Measurements from ENCODE around the gene FETUB. TPM values are rescaled to one million over a fixed set of nuclear protein-coding genes. Genes with fewer than 3 reads are reported as not detected.

The FETUB gene
- total and polyA plus RNA-seq, 2 donors (not counting 3 experiments of a cell fraction or from before 2014, with no cell fraction given): not detected

DNA sequence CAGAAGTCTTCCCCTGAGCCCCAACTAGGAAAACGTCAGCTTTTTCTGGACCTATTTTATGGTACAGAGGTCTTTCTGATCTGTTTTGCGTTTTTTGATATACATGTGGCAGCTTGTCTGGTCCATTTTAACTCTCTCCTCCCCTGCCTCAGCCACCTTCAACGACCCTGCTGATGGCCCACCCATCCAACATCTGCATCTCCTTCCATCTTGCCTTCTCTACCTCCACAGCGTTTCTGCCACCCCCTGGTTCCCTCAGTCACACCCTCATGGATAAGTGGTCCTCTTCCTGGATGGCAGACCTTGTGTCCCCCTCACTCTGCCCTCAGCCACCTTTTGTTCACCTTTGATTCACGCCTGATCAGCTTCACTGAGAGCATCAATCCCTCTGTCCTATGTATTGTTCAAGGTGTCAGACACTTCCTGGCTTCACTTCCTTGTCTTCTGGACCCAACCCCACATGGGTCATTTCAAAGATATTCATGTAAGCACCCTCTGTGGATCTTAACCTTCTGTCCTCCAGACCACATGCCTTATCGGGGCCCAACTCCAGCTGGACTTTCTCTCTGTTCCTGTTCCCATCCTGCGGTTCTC lies 13.8 kb upstream of the FETUB start:
- dilution Hi-C loops (cut with MboI; ENCODE audit: extremely low pct_ligation_motif_present, low sequenced_read_pairs) (no loop called here), intact Hi-C loops (cut with micrococcal nuclease) (no loop called here)
- Histone ChIP-seq H3K9ac (replicated peaks; ENCODE audit: extremely low read depth, insufficient read depth, low read length) (no peak overlapping the region), H3K79me2 (ENCODE audit: control insufficient read depth, insufficient read depth, low read length) (no peaks in the 10 kb centered on the region), H2AFZ (ENCODE audit: low read depth, low read length) (no peak overlapping the region), H3K4me3 (replicated peaks in 1 of 3; ENCODE audit: insufficient read depth in 1 of 3, low read depth in 1 of 3, low read length in 3 of 3) (no peak overlapping the region), H3K36me3 (ENCODE audit: control insufficient read depth in 2 of 2, extremely low read depth in 1 of 2, insufficient read depth in 2 of 2, low read length in 2 of 2) (no peaks in the 10 kb centered on the region), H4K20me1 (replicated peaks; ENCODE audit: control insufficient read depth, extremely low read depth, insufficient read depth, low read length) (no peaks in the 10 kb centered on the region), H3K9me1 (replicated peaks; ENCODE audit: control insufficient read depth, extremely low read depth, insufficient read depth, low read length) (no peaks in the 10 kb centered on the region), H3K4me1 (ENCODE audit: control insufficient read depth, extremely low read depth, insufficient read depth, low read length) (no peaks in the 10 kb centered on the region), H3K27ac (ENCODE audit: insufficient read depth, low read depth, low read length) (no peak overlapping the region), H3K27me3 (ENCODE audit: control insufficient read depth in 2 of 2, insufficient read depth in 2 of 2, low read length in 2 of 2) (peaks cover 0 to 4% of the 10 kb centered on the region in 2 experiments), H3K4me2 (ENCODE audit: insufficient read depth, low read length) (no peak overlapping the region), H3K9me3 (replicated peaks; ENCODE audit: control insufficient read depth, insufficient read depth, low read length) (no peaks in the 10 kb centered on the region)
- CTCF ChIA-PET: interaction anchor here (1.5 to 1.9 kb wide), 3 partner anchors 9 to 18 kb away, joined by 3 to 8 read pairs (median 5); no protein-coding TSS in a partner anchor
- POLR2A ChIA-PET: no interaction called here
- TF ChIP-seq, protein P1, sequence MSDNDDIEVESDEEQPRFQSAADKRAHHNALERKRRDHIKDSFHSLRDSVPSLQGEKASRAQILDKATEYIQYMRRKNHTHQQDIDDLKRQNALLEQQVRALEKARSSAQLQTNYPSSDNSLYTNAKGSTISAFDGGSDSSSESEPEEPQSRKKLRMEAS (IDR thresholded peaks at IDR 0.05; ENCODE audit: insufficient read depth, insufficient read length): no peak
- TF ChIP-seq, protein P2, sequence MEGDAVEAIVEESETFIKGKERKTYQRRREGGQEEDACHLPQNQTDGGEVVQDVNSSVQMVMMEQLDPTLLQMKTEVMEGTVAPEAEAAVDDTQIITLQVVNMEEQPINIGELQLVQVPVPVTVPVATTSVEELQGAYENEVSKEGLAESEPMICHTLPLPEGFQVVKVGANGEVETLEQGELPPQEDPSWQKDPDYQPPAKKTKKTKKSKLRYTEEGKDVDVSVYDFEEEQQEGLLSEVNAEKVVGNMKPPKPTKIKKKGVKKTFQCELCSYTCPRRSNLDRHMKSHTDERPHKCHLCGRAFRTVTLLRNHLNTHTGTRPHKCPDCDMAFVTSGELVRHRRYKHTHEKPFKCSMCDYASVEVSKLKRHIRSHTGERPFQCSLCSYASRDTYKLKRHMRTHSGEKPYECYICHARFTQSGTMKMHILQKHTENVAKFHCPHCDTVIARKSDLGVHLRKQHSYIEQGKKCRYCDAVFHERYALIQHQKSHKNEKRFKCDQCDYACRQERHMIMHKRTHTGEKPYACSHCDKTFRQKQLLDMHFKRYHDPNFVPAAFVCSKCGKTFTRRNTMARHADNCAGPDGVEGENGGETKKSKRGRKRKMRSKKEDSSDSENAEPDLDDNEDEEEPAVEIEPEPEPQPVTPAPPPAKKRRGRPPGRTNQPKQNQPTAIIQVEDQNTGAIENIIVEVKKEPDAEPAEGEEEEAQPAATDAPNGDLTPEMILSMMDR (IDR thresholded peaks at IDR 0.05; ENCODE audit: extremely low read depth in 1 of 2, insufficient read depth in 1 of 2, low read depth in 1 of 2, low read length in 2 of 2): no peak
- TF ChIP-seq FOS (IDR thresholded peaks at IDR 0.05; ENCODE audit: borderline replicate concordance, insufficient read depth, low read length) (no peak), MYC (IDR thresholded peaks at IDR 0.05; ENCODE audit: low read depth, low read length) (no peak), POLR2A (IDR thresholded peaks at IDR 0.05; ENCODE audit: low read depth, low read length) (no peak), JUN (IDR thresholded peaks at IDR 0.05; ENCODE audit: borderline replicate concordance, insufficient read depth, insufficient read length, low read depth) (no peak), GATA2 (IDR thresholded peaks at IDR 0.05; ENCODE audit: insufficient read depth, insufficient read length, low read depth, low read length) (no peak), EZH2 (IDR thresholded peaks at IDR 0.05; ENCODE audit: borderline replicate concordance, low read depth, low read length, severe bottlenecking) (no peak), POLR2AphosphoS5 (IDR thresholded peaks at IDR 0.05; ENCODE audit: insufficient read depth, low read depth, low read length) (no peak)
- FAIRE-seq (no peak), DNase-seq (ENCODE audit: low read depth, low spot score) (no peak)
- BruUV-seq (replicated peaks): no TSS peak

Data from endothelial cell of umbilical vein (primary cell).